Stimulated activated CD4-positive, alpha-beta T cell treated with anti-CD3 and anti-CD28 coated beads, Interleukin-1b, Interleukin-23, amount 100 ng/mL, for 1 hour (primary cell): ENCODE results near the gene NLRC3.
A peak's percentile ranks its signal among the peaks of the same experiment; 100 is the strongest.

Experiments
- DNase-seq, 2 donors: peaks; one replicate each; pipeline ENCODE4 v3.0.0-alpha.2; 2020; ENCODE audit warnings: low read depth in 2 of 2

The NLRC3 gene

GRCh38 chr16:3548445-3548844 is 28.8 kb downstream of the NLRC3 start:
- no peak for DNase-seq

- no peak for DNase-seq
Observed at GRCh38 chr16:3546986-3547682, 30.1 kb downstream of the NLRC3 start.

- no peak for DNase-seq
Observed at GRCh38 chr16:3542601-3543373, 34.4 kb downstream of the NLRC3 start.

GRCh38 chr16:3541527-3542155 is 35.6 kb downstream of the NLRC3 start:
- DNase-seq: no peak

GRCh38 chr16:3538222-3538621 is 39.0 kb downstream of the NLRC3 start:
- DNase-seq: no peak

- DNase-seq: no peak
Observed at GRCh38 chr16:3536851-3537250, 40.4 kb downstream of the NLRC3 start.

GRCh38 chr16:3536271-3536731 is 40.9 kb downstream of the NLRC3 start:
- DNase-seq: no peak

GRCh38 chr16:3534126-3534525 is 43.1 kb downstream of the NLRC3 start:
- no peak for DNase-seq

GRCh38 chr16:3532741-3533140 is 44.5 kb downstream of the NLRC3 start:
- no peak for DNase-seq

GRCh38 chr16:3530371-3530914 is 46.8 kb downstream of the NLRC3 start:
- DNase-seq: no peak

- no peak for DNase-seq
Observed at GRCh38 chr16:3529175-3529574, 48.0 kb downstream of the NLRC3 start.

GRCh38 chr16:3528406-3528805 is 48.8 kb downstream of the NLRC3 start:
- DNase-seq: no peak

- peak in 1 of 2 donors; percentile 30 for DNase-seq
Observed at GRCh38 chr16:3527216-3527829, 49.9 kb downstream of the NLRC3 start.

- DNase-seq: no peak
Observed at GRCh38 chr16:3525951-3526350, 51.3 kb downstream of the NLRC3 start.

GRCh38 chr16:3523281-3523680 is 53.9 kb downstream of the NLRC3 start:
- no peak for DNase-seq

- DNase-seq: no peak
Observed at GRCh38 chr16:3520841-3521240, 56.4 kb downstream of the NLRC3 start.

- DNase-seq: no peak
Observed at GRCh38 chr16:3520413-3520812, 56.8 kb downstream of the NLRC3 start.

- no peak for DNase-seq
Observed at GRCh38 chr16:3519581-3519980, 57.6 kb downstream of the NLRC3 start.

- no peak for DNase-seq
Observed at GRCh38 chr16:3518986-3519348, 58.2 kb downstream of the NLRC3 start.

GRCh38 chr16:3518292-3518985 is 58.8 kb downstream of the NLRC3 start:
- no peak for DNase-seq

GRCh38 chr16:3515897-3516296 is 61.3 kb downstream of the NLRC3 start:
- DNase-seq: no peak
